ENCODE measurements around the gene TBR1. TPM values are rescaled to one million over a fixed set of nuclear protein-coding genes. Genes with fewer than 3 reads are reported as not detected.

TBR1 gene
- total RNA-seq, 2 donors from 2014 or later, result not detected

DNA sequence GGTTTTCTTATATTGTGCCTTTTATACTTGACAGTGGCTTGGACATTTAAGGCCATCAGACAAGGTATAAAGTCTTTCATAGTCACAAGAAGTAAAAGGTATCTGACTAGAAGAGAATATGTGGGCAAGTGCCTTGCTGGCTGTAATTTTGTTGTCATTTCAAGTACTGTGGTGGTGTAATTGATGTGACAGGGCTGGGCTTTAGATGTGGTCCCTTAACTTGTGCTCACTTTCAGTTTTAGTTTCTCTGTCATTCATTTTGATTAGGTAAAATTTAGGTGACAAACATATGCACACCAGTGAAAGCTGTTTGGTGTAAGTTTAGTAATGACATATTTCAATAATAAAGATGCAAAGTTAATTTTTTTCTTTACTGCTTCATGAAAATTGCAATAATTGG is 31.2 kb upstream of the TBR1 start:
- no peak for ATAC-seq (ENCODE audit: insufficient number of reproducible peaks, low FRiP score, low read depth)
- peaks cover 0 to under 1% of the 10 kb centered on the region in 2 donors for H3K4me1 ChIP-seq (ENCODE audit: control insufficient read depth in 1 of 2, low read depth in 2 of 2)
- no peaks in the 10 kb centered on the region for H3K9me3 ChIP-seq
- H3K36me3 ChIP-seq, result no peaks in the 10 kb centered on the region
- TF ChIP-seq, protein P1, sequence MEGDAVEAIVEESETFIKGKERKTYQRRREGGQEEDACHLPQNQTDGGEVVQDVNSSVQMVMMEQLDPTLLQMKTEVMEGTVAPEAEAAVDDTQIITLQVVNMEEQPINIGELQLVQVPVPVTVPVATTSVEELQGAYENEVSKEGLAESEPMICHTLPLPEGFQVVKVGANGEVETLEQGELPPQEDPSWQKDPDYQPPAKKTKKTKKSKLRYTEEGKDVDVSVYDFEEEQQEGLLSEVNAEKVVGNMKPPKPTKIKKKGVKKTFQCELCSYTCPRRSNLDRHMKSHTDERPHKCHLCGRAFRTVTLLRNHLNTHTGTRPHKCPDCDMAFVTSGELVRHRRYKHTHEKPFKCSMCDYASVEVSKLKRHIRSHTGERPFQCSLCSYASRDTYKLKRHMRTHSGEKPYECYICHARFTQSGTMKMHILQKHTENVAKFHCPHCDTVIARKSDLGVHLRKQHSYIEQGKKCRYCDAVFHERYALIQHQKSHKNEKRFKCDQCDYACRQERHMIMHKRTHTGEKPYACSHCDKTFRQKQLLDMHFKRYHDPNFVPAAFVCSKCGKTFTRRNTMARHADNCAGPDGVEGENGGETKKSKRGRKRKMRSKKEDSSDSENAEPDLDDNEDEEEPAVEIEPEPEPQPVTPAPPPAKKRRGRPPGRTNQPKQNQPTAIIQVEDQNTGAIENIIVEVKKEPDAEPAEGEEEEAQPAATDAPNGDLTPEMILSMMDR (IDR thresholded peaks at IDR 0.05), result no peak
- no peak for DNase-seq (ENCODE audit: low spot score)
- no peaks in the 10 kb centered on the region for H3K27me3 ChIP-seq (replicated peaks; ENCODE audit: insufficient read depth)
- H3K27ac ChIP-seq, result no peak overlapping the region
- no peak overlapping the region for H3K4me3 ChIP-seq

DNA sequence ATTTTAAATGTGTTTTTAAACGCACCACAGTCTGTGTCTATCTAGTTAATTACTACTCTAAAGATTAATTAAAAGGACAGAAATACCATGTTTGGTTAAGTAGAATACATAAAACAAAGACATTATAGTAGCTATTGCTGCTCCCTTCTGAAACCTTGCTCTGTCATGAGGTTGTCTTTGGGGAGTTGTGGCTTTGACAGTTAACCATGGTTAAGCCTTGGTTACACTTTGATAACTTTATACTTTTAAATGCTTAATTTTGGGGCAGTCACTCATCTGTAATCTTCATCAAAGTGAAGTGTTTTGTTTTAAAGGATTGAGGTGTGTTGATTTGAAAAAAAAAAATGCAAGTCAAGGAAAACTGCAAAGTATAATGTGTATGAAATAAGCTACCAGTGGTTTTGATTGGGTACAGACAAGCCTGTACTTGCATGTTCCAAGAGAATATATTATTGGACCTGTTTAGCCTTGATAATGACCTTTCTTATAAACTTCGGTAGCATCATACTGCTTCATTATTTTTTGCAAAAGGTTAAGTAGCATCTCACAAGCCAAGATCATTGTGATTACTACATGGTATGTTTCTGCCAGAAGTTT is 29.8 kb upstream of the TBR1 start:
- no peak overlapping the region for H3K27ac ChIP-seq
- H3K4me1 ChIP-seq (ENCODE audit: control insufficient read depth in 1 of 2, low read depth in 2 of 2), result peaks cover 3 to 7% of the 10 kb centered on the region in 2 donors
- no peaks in the 10 kb centered on the region for H3K9me3 ChIP-seq
- H3K36me3 ChIP-seq, result no peaks in the 10 kb centered on the region
- TF ChIP-seq, protein P1 (IDR thresholded peaks at IDR 0.05), result no peak
- DNase-seq (ENCODE audit: low spot score) (no peak), ATAC-seq (ENCODE audit: insufficient number of reproducible peaks, low FRiP score, low read depth) (no peak)
- H3K4me3 ChIP-seq, result no peak overlapping the region
- H3K27me3 ChIP-seq (replicated peaks; ENCODE audit: insufficient read depth), result no peaks in the 10 kb centered on the region

DNA sequence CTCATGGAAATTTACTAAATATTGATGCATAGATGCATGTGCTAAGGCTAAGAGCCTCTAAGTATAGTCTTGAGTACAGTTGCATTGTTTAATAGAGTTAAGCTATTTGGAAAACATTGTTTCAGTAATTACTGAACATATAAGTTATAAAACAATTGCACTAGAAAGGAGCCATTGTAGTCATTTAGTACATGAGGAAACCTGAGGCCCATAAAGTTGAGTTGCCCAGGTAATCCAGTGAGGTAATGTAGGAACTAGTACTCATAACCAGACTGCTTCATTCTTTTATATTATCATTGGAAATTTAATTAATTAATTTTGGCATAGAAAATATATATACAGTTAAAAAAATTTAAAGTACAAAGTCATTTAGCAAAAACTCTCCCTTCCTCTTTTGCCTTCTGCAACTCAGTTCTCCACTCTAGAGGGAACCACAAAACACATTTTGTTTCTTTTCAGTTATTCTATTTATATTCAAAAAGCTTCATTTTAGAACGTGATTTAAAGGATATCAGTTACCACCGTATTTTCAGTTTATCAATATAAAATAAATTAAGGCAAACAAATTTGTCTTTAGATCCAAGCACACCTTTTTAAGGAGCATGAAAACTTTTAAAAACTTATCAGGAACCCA is 27.8 kb upstream of the TBR1 start:
- Histone ChIP-seq H3K4me1 (ENCODE audit: control insufficient read depth in 1 of 2, low read depth in 2 of 2) (peaks cover 3 to 7% of the 10 kb centered on the region in 2 donors), H3K27ac (no peak overlapping the region), H3K9me3 (no peaks in the 10 kb centered on the region), H3K4me3 (no peak overlapping the region), H3K36me3 (no peaks in the 10 kb centered on the region), H3K27me3 (replicated peaks; ENCODE audit: insufficient read depth) (no peaks in the 10 kb centered on the region)
- ATAC-seq (ENCODE audit: insufficient number of reproducible peaks, low FRiP score, low read depth) (no peak), DNase-seq (ENCODE audit: low spot score) (no peak)
- TF ChIP-seq, protein P1 (IDR thresholded peaks at IDR 0.05), result no peak

DNA sequence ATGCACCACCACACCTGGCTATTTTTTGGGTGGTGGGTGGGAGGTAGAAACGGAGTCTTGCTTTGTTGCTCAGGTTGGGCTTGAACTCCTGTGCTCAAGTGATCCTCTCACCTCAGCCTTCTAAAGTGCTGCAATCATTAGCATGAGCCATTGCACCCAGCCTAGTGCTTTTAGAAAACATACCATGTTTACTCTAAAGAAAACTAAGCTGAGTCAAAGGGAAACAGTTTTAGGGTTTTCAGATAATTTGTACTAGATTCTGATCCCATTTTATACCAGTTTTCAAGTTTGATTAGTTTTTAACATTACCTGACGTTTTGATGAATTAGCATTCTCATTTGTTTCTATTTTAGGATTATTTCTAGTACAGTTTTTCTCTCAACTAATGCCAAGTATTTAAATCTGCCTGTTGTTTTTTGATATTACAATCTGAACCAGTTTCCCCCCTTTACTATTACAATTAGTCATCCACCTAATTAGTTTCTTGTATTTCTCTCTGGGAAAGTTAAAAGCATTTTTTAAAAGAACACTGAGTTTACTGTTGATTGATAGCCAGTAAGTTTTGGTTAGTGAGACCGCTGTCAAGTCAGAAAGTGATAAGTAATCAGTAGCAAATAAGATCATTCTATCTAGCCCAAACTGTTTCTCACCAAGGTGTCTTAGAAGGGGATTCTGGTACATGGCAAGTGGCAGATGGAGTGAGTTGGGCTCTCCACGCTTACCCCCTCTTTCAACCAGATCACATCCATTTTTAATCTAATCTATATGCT is 24.2 kb upstream of the TBR1 start:
- Histone ChIP-seq H3K36me3 (peaks cover 2% of the 10 kb centered on the region), H3K4me1 (ENCODE audit: control insufficient read depth in 1 of 2, low read depth in 2 of 2) (peaks cover 3 to 7% of the 10 kb centered on the region in 2 donors), H3K27ac (no peak overlapping the region), H3K9me3 (no peaks in the 10 kb centered on the region), H3K27me3 (replicated peaks; ENCODE audit: insufficient read depth) (no peaks in the 10 kb centered on the region), H3K4me3 (no peak overlapping the region)
- ATAC-seq (ENCODE audit: insufficient number of reproducible peaks, low FRiP score, low read depth) (no peak), DNase-seq (ENCODE audit: low spot score) (no peak)
- TF ChIP-seq, protein P1 (IDR thresholded peaks at IDR 0.05), result no peak

DNA sequence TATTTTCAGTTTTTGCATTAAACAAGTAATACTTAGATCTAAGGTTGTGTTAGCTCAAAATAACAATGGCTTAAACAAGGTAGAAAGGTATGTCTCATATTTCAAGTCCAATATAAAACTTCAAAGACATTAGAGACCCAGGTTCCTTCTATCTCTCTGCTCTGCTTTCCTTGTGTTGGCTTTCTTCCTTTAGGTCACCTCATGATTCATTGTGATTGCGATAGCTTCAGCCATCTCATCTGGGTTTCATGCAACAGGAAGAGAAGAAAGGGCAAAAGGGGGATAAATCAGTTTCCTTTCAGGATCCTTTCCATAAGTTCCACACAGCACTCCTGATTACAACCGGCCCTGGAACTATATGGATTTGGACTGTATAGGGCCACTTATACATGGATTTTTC is 16.0 kb upstream of the TBR1 start:
- H3K27me3 ChIP-seq (replicated peaks; ENCODE audit: insufficient read depth), result no peaks in the 10 kb centered on the region
- no peak overlapping the region for H3K4me3 ChIP-seq
- no peak overlapping the region for H3K27ac ChIP-seq
- no peaks in the 10 kb centered on the region for H3K4me1 ChIP-seq (ENCODE audit: control insufficient read depth in 1 of 2, low read depth in 2 of 2)
- no peak for DNase-seq (ENCODE audit: low spot score)
- TF ChIP-seq, protein P1 (IDR thresholded peaks at IDR 0.05), result no peak
- ATAC-seq (ENCODE audit: insufficient number of reproducible peaks, low FRiP score, low read depth), result no peak
- no peaks in the 10 kb centered on the region for H3K9me3 ChIP-seq
- H3K36me3 ChIP-seq, result peaks cover 2% of the 10 kb centered on the region
